Uterus (tissue), 4 donors: Measurements from ENCODE around the gene ELAC2. TPM values are rescaled to one million over a fixed set of nuclear protein-coding genes. Genes with fewer than 3 reads are reported as not detected.
"Not testable (repeated sequence)": the region's sequence is repeated elsewhere in the genome, so short reads cannot be mapped to it uniquely, and the experiment has no call there.

Experiments used
- DNase-seq, 2 donors: peaks; one replicate each; pipeline ENCODE4 v3.0.0-alpha.2; 2019 to 2020
- H3K27ac ChIP-seq, 2 donors: fragments of 200-600 bp; sonication (generic); 1 replicate in 1 of 2; 2 replicates in 1 of 2; pipeline ENCODE4 v1.5.1; 2016 to 2018
- H3K27me3 ChIP-seq, 2 donors: fragments of 200-600 bp; sonication (generic); one replicate each; pipeline ENCODE4 v1.5.1; 2018 to 2019; ENCODE audit warnings: control low read depth in 1 of 2
- H3K36me3 ChIP-seq, 2 donors: fragments of 200-600 bp; sonication (generic); one replicate each; pipeline ENCODE4 v1.5.1; 2019; ENCODE audit warnings: control low read depth in 1 of 2
- H3K4me1 ChIP-seq, 2 donors: fragments of 200-600 bp; sonication (generic); one replicate each; pipeline ENCODE4 v1.5.1; 2018 to 2019; ENCODE audit warnings: control low read depth in 1 of 2
- H3K4me3 ChIP-seq, 2 donors: fragments of 200-600 bp; sonication (generic); 1 replicate in 1 of 2; 2 replicates in 1 of 2; pipeline ENCODE4 v1.5.1; 2018 to 2019; ENCODE audit warnings: mild to moderate bottlenecking in 1 of 2
- H3K9me3 ChIP-seq, 2 donors: fragments of 200-600 bp; sonication (generic); one replicate each; pipeline ENCODE4 v1.5.1; 2019; ENCODE audit warnings: control low read depth in 1 of 2
- POLR2A ChIP-seq, 2 donors: fragments of 450-650 bp; IDR thresholded peaks; one replicate each; pipeline ENCODE4 v1.6.1; 2016; ENCODE audit warnings: antibody characterized with exemption in 2 of 2, mild to moderate bottlenecking in 1 of 2, moderate library complexity in 1 of 2
- intact Hi-C: fragments of 100-400 bp; cut with DNase I; formaldehyde crosslinking; loops from one replicate; pipeline ENCODE4 v1.15.1; 2023; ENCODE audit warnings: low total_unique reads
- total RNA-seq, 4 donors: library from RNA; depleted of rRNA in 3 of 4; stranded (reverse); fragments of >200 nt in 3 of 4; gene quantifications; one replicate each; pipeline versions ENCODE4 v1.1.0 to v1.2.4, GENCODE V29; 2014 to 2023
- TF ChIP-seq, protein P1 (sequence below), 4 experiments: fragments of 200-600 bp in 2 of 4; fragments of 450-650 bp in 2 of 4; sonication (generic) in 2 of 4; IDR thresholded peaks; one replicate each; pipeline ENCODE4 v1.5.1; 2016 to 2019; ENCODE audit warnings: antibody characterized with exemption in 4 of 4, mild to moderate bottlenecking in 2 of 4, moderate library complexity in 1 of 4
- donor health status: DM: yes; HTN: yes; CAD: no.

Gene ELAC2
- total RNA-seq, 4 donors from 2014 or later, result 9.7 to 62.2 (median 51.3) TPM

DNA sequence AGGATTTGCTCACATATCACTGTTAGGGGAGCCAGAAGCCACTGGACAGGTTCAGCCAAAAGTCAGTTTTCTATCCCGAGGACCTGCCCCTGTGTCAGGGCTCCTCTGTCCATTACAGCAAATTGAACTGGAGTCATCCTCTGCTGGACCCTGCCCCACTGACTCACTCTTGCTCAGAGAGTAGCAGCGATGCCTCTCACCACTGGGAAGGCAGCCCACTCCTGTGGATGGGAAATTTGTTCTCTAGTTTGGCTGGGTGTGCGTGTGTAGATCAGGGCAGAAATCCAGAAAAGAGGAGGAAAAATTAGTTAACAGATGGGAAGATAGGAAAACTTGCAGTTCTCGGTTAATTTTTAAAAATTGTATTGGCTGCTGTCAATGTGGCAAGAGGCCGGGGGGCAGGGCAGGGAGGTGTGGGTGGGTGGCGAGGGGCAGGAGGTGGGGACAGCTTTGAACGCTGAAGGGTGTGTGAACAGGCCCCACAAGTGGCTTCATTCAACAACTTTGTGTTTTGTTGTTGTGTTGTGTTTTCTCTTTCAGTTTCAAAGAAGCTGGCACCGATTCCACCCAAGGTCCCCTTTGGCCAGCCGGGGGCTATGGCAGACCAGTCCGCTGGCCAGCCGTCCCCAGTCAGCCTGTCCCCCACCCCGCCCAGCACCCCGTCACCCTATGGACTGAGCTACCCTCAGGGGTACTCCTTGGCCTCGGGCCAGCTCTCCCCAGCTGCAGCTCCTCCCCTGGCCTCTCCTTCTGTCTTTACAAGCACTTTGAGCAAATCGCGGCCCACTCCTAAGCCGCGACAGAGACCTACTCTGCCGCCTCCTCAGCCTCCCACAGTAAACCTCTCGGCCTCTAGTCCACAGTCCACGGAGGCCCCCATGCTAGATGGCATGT lies 33.6 kb downstream of the ELAC2 start:
- no peaks in the 10 kb centered on the region for H3K27me3 ChIP-seq
- DNase-seq, result peak; percentile 84 to 86
- H3K4me1 ChIP-seq, result no peaks in the 10 kb centered on the region
- H3K27ac ChIP-seq, result peak overlapping the region; percentile 76 to 81
- TF ChIP-seq POLR2A (IDR thresholded peaks at IDR 0.05), result no peak
- TF ChIP-seq, protein P1, sequence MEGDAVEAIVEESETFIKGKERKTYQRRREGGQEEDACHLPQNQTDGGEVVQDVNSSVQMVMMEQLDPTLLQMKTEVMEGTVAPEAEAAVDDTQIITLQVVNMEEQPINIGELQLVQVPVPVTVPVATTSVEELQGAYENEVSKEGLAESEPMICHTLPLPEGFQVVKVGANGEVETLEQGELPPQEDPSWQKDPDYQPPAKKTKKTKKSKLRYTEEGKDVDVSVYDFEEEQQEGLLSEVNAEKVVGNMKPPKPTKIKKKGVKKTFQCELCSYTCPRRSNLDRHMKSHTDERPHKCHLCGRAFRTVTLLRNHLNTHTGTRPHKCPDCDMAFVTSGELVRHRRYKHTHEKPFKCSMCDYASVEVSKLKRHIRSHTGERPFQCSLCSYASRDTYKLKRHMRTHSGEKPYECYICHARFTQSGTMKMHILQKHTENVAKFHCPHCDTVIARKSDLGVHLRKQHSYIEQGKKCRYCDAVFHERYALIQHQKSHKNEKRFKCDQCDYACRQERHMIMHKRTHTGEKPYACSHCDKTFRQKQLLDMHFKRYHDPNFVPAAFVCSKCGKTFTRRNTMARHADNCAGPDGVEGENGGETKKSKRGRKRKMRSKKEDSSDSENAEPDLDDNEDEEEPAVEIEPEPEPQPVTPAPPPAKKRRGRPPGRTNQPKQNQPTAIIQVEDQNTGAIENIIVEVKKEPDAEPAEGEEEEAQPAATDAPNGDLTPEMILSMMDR (IDR thresholded peaks at IDR 0.05), result no peak
- intact Hi-C loops, result no loop called here
- H3K36me3 ChIP-seq, result no peaks in the 10 kb centered on the region
- no peaks in the 10 kb centered on the region for H3K9me3 ChIP-seq
- H3K4me3 ChIP-seq, result no peak overlapping the region

- Histone ChIP-seq H3K4me1 (no peaks in the 10 kb centered on the region), H3K27me3 (no peaks in the 10 kb centered on the region), H3K27ac (no peak overlapping the region), H3K9me3 (no peaks in the 10 kb centered on the region), H3K36me3 (no peaks in the 10 kb centered on the region), H3K4me3 (no peak overlapping the region)
- TF ChIP-seq, protein P1 (IDR thresholded peaks at IDR 0.05), result no peak
- no peak for TF ChIP-seq POLR2A (IDR thresholded peaks at IDR 0.05)
- intact Hi-C loops, result no loop called here
- DNase-seq, result no peak
These were observed 35.6 kb downstream of the ELAC2 start for GRCh38 chr17:12982224-12982623.

- Histone ChIP-seq H3K4me1 (no peaks in the 10 kb centered on the region), H3K9me3 (no peaks in the 10 kb centered on the region), H3K4me3 (no peak overlapping the region), H3K27ac (no peak overlapping the region), H3K36me3 (no peaks in the 10 kb centered on the region), H3K27me3 (no peaks in the 10 kb centered on the region)
- DNase-seq, result no peak
- no peak for TF ChIP-seq POLR2A (IDR thresholded peaks at IDR 0.05)
- TF ChIP-seq, protein P1 (IDR thresholded peaks at IDR 0.05), result no peak
- intact Hi-C loops, result no loop called here
These were observed 37.9 kb downstream of the ELAC2 start for GRCh38 chr17:12979826-12980500.

GRCh38 chr17:12979246-12979645 lies 38.6 kb downstream of the ELAC2 start:
- Histone ChIP-seq H3K27ac (no peak overlapping the region), H3K4me3 (no peak overlapping the region), H3K9me3 (no peaks in the 10 kb centered on the region), H3K4me1 (no peaks in the 10 kb centered on the region), H3K36me3 (no peaks in the 10 kb centered on the region), H3K27me3 (no peaks in the 10 kb centered on the region)
- TF ChIP-seq, protein P1 (IDR thresholded peaks at IDR 0.05), result no peak
- TF ChIP-seq POLR2A (IDR thresholded peaks at IDR 0.05), result no peak
- intact Hi-C loops, result no loop called here
- no peak for DNase-seq

GRCh38 chr17:12978787-12979186 lies 39.0 kb downstream of the ELAC2 start:
- H3K4me1 ChIP-seq, H3K9me3 ChIP-seq, intact Hi-C loops, H3K27ac ChIP-seq, H3K4me3 ChIP-seq, H3K36me3 ChIP-seq, DNase-seq, H3K27me3 ChIP-seq: not testable (repeated sequence)
